GM12865 (cell line): ENCODE results near the gene DIP2C.
"Not testable (repeated sequence)": the region's sequence is repeated elsewhere in the genome, so short reads cannot be mapped to it uniquely, and the experiment has no call there.

Experiments used
- DNase-seq: peaks from one replicate; pipeline ENCODE4 v3.0.0; 2010; ENCODE audit warnings: low read depth
- H3K4me3 ChIP-seq: 2 replicates; pipeline ENCODE4 v1.5.1; 2011; ENCODE audit warnings: mild to moderate bottlenecking, low read depth, low read length, control low read depth
- TF ChIP-seq, protein P1 (sequence below): IDR thresholded peaks from 2 replicates; pipeline ENCODE4 v1.5.1; 2011; ENCODE audit warnings: low read length, control low read depth, low read depth, inconsistent platforms; ENCODE audit not compliant: insufficient read depth; ENCODE audit errors: missing control alignments

DIP2C gene

DNA sequence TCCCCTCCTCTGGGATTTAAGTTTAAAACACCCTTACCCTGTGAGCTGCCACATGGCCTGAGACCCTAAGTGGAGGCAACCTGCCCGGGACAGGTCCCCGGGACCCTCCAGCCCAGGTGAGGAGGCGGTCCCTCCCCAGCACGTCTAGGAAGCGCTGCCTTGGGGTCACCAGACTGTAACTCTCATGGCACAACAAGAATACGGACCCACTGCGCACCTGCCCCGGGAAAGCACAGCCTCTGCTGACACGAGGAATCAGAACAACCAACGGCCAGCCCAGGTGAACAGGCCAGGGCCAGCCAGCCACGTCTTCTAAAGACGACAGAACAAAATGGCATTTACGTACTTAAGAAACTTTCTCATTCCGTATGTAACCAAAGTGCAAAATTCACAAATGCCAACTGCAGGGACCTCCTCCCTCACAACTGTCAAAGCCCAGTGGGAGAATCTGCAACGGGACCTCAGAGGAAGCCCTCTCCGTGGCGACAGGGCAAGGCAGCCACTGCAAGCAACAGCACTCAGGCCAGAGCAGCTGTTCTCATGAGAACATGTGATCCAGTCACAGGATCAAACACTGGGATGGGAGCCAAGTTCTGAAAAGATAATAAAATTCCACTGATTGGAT lies 208.4 kb downstream of the DIP2C start:
- no peak overlapping the region for H3K4me3 ChIP-seq
- DNase-seq: no peak
- TF ChIP-seq, protein P1, sequence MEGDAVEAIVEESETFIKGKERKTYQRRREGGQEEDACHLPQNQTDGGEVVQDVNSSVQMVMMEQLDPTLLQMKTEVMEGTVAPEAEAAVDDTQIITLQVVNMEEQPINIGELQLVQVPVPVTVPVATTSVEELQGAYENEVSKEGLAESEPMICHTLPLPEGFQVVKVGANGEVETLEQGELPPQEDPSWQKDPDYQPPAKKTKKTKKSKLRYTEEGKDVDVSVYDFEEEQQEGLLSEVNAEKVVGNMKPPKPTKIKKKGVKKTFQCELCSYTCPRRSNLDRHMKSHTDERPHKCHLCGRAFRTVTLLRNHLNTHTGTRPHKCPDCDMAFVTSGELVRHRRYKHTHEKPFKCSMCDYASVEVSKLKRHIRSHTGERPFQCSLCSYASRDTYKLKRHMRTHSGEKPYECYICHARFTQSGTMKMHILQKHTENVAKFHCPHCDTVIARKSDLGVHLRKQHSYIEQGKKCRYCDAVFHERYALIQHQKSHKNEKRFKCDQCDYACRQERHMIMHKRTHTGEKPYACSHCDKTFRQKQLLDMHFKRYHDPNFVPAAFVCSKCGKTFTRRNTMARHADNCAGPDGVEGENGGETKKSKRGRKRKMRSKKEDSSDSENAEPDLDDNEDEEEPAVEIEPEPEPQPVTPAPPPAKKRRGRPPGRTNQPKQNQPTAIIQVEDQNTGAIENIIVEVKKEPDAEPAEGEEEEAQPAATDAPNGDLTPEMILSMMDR: no peak

DNA sequence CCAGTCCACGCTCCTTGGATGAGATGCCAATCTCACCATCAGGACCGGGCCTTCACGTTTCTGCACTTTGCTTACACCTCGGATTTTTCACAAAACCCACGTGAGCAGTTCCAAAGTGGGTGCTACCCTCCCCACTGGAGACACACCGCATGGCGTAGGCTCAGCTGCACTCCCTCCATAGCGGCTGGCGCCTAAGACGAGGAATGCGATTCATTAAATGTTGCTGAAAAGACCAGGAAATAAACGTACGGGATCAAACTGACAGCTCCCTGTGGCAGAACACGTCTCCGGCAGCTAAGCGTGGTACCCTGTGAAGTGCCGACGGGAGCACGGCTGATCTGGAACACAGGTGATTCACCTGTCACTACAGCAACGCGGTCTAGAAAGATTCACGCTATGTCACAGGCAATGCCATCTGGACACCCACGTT lies 209.0 kb downstream of the DIP2C start:
- no peak overlapping the region for H3K4me3 ChIP-seq
- TF ChIP-seq, protein P1: no peak
- no peak for DNase-seq

DNA sequence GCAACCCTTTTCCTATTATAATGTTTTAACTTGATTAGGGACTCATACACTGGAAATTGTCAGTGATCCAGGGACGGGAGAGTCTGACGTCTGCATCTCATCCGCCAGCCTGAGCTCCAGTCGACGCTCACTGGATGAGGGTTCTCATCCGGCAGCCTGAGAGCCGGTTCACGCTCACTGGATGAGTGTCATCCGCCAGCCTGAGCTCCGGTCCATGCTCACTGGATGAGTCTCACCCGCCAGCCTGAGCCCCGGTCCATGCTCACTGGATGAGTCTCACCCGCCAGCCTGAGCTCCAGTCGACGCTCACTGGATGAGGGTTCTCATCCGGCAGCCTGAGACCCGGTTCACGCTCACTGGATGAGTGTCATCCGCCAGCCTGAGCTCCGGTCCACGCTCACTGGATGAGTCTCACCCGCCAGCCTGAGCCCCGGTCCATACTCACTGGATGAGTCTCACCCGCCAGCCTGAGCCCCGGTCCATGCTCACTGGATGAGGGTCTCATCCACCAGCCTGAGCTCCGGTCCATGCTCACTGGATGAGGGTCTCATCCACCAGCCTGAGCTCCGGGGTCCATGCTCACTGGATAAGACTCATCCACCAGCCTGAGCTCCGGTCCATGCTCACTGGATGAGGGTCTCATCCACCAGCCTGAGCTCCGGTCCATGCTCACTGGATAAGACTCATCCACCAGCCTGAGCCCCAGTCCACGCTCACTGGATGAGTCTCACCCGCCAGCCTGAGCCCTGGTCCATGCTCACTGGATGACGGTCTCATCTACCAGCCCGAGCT lies 209.6 kb downstream of the DIP2C start:
- H3K4me3 ChIP-seq, DNase-seq: not testable (repeated sequence)

DNA sequence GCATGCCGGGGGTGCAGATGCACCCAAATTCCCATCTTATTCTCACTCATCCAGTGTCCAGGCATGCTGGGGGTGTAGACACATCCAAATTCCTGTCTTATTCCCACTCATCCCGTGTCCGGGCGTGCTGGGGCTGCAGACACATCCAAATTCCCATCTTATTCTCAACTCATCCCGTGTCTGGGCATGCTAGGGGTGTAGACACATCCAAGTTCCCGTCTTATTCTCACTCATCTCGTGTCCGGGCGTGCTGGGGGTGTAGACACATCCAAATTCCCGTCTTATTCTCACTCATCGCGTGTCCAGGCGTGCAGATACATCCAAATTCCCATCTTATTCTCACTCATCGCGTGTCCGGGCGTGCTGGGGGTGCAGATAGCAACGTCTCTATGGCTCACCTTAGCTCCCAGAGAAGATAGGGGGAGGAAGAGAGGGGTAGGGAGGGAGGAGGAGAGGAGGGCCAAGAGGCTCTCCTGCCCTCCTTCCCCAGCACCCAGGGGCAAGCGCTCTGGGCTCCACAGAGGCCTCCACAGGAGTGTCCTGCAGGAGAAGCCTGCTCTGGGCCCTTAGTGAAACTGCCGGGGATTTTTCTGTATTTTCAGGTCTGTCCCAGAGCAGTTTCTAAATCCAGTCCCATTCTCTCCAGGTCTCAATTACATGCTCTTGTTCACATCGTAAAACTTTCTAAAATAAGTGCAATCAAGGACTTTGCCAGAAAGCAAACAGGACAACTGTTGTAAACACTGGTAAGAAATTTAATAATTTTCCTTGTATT lies 210.8 kb downstream of the DIP2C start:
- H3K4me3 ChIP-seq: no peak overlapping the region
- TF ChIP-seq, protein P1: no peak
- DNase-seq: no peak

DNA sequence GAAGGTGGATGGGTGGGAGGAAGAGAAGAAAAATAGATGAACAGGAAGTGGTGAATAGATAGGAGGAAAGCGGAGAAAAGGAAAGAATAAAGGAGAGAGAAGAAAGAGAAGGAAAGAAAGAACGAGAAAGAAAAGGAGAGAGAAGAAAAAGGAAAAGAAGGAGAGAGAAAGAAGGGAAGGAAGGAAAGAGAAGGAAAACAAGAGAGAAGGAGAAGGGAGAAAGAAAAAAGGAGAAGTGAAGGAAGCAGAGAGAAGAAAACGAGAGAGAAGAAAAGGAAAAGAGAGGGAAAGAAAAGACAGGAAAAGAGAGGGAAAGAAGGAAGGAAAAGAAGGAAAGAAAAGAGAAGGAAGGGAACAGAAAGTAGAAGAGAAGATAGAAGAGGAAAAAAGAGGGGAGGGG lies 211.8 kb downstream of the DIP2C start:
- no peak for DNase-seq
- TF ChIP-seq, protein P1: no peak
- no peak overlapping the region for H3K4me3 ChIP-seq

DNA sequence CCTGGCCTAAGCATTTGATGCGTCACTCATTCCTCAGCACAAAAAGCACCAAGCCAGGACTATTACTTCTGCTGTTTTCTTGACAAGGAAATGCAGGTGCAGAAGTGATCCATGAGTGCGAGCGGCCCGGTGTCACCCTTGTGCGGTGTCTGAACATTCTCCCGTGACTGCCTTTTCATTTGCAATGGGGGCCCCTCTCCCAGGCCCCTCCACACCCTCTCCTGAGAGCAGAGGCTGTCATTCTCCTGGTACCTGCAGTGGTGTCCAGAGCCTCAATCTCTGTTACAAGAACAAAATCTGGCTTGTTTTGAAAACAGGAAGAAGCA lies 213.1 kb downstream of the DIP2C start:
- H3K4me3 ChIP-seq: no peak overlapping the region
- DNase-seq: no peak
- TF ChIP-seq, protein P1: no peak

DNA sequence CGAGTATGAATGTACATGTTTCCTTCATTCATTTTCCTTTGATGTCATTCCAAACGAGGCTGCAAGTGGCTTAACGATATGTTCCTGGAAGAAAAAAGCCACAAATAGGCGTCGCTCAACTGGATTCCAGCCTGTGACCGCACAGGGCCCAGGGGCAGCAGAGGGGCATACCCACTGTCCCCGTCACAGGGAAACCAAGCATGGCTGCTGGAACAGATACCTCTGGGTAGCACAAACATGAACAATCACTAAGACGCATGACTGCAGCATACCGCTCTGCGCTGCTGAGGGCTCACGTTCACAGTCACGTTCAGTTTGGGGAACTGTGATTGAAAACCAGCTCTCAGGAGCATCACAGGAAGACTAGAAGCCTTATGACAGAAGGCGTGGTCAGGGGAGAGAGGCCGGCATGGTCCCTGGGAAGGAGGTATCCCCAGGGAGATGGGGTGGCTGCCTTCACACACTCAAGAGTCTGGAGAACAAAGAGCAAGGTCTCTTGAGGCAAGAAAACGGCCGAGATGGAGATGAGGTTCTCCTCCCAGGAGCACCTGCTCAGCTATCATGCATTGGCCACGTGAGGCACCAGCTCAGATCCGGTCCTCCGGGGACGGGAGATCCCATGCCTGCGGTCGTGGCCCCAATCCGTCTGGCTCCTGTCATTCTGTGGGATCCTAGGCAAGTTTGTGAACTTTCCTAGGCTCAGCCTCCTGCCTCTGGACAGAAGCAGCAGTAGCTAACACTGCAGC lies 213.6 kb downstream of the DIP2C start:
- no peak for DNase-seq
- TF ChIP-seq, protein P1: no peak
- no peak overlapping the region for H3K4me3 ChIP-seq
